Mucosa of rectum (tissue), 2 donors: ENCODE data around the gene SORL1.

Experiments used
- H3K27ac ChIP-seq, 2 donors: one replicate each; pipeline ENCODE4 v1.7.0; 2013; ENCODE audit warnings: inconsistent platforms in 2 of 2, low read depth in 2 of 2, low read length in 2 of 2
- H3K27me3 ChIP-seq, 2 donors: one replicate each; pipeline ENCODE4 v1.7.0; 2013; ENCODE audit warnings: low read length in 2 of 2; ENCODE audit not compliant: control insufficient read depth in 2 of 2, insufficient read depth in 2 of 2
- H3K36me3 ChIP-seq, 2 donors: one replicate each; pipeline ENCODE4 v1.7.0; 2013; ENCODE audit warnings: low read length in 2 of 2; ENCODE audit not compliant: control insufficient read depth in 2 of 2, insufficient read depth in 2 of 2
- H3K4me1 ChIP-seq, 2 donors: one replicate each; pipeline ENCODE4 v1.7.0; 2013; ENCODE audit warnings: low read length in 2 of 2, mild to moderate bottlenecking in 1 of 2; ENCODE audit not compliant: control insufficient read depth in 2 of 2, insufficient read depth in 2 of 2
- H3K4me3 ChIP-seq, 2 donors: one replicate each; pipeline ENCODE4 v1.7.0; 2013; ENCODE audit warnings: low read length in 2 of 2
- H3K9ac ChIP-seq, 2 donors: one replicate each; pipeline ENCODE4 v1.7.0; 2013; ENCODE audit warnings: low read length in 2 of 2, low read depth in 1 of 2, mild to moderate bottlenecking in 1 of 2
- H3K9me3 ChIP-seq, 2 donors: one replicate each; pipeline ENCODE4 v1.7.0; 2013; ENCODE audit warnings: low read length in 2 of 2; ENCODE audit not compliant: control insufficient read depth in 2 of 2
- donor health status: healthy.
- donor health status: Normal muscosa, but diverticular disease.

The SORL1 gene

DNA sequence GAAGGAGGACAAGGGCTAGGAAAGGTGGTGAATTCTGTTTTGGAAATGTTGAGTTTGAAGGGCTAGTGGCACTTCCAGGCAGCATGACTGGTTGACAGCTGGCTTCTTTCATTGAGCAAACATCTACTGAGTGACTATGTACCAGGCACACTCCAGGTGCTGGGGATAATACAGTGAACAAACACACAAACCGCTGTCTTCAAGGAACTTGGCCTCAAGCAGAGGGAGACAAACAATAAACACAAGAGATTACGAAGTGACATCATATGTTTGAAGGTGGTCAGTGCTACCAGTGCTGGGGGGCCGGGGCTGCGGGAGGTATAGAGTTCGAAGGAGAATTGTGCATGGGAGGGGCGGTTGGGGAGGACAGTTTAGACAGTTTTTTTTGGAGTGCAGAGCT, 197.7 kb downstream of the SORL1 start:
- no peak overlapping the region for H3K27ac ChIP-seq
- no peaks in the 10 kb centered on the region for H3K36me3 ChIP-seq
- no peak overlapping the region for H3K4me3 ChIP-seq
- H3K4me1 ChIP-seq, result no peaks in the 10 kb centered on the region
- no peak overlapping the region for H3K9ac ChIP-seq
- no peaks in the 10 kb centered on the region for H3K27me3 ChIP-seq
- H3K9me3 ChIP-seq, result no peaks in the 10 kb centered on the region

DNA sequence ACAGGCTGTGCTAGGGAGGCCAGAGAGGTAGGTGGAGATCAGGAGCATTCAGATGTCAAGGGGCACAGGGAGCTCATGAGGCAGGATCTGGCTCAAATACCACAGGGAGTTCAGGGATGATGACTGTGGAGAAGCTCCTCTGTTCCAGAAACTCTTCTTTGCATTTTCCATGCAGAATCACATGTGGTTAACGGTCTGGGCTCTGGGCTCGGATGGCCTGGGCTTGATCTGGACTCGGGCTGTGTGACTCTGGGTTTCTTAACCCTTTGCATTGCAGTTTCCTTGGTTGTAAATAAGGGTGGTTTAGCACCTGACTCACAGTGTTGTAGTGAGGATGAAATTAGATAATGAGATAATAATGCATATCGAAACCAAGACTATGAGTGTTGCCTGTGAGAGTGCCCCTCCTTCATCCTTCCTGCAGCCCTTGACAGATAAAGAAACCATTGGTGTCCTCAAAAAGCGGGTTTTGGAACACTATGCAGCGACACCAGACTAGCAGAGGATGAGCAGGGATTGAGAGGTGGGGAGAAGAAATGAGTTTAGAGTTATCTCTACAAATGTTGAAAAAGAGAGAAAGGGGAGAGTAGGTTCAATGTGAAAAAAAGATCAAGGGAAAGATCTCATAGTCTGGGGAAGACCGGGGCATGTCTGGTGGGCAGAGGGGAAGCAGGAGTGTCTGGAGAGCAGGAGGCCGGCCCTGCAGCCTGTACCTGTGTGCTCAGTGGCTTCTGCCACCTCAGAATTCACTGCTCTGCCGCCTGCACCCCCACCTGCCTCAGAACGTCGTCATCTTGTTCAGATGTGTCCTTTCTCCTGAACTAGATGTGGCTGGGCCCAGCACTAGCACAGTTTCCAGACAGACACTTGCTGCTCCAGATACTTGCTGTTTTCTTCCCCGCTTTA, 198.5 kb downstream of the SORL1 start:
- Histone ChIP-seq H3K9me3 (no peaks in the 10 kb centered on the region), H3K27ac (no peak overlapping the region), H3K4me1 (peaks cover 7 to 8% of the 10 kb centered on the region in 2 donors), H3K27me3 (peaks cover 0 to 4% of the 10 kb centered on the region in 2 donors), H3K4me3 (no peak overlapping the region), H3K36me3 (no peaks in the 10 kb centered on the region), H3K9ac (no peak overlapping the region)

DNA sequence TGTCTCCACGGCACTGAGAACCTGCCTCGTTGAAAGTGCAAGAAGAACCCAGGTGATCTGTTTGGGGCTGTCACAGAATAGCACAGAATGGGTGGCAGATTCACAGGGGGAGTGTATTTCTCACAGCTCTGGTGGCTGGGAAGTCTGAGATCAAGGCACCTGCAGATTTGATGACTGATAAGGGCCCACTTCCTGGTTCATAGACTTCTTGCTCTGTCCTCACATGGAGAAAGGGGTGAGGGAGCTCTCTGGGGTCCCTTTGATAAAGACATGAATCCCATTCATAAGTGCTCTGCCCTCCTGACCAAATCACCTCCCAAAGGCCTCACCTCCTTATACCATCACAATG, 199.1 kb downstream of the SORL1 start:
- Histone ChIP-seq H3K4me1 (peaks cover 10 to 11% of the 10 kb centered on the region in 2 donors), H3K9me3 (no peaks in the 10 kb centered on the region), H3K4me3 (no peak overlapping the region), H3K27ac (no peak overlapping the region), H3K36me3 (no peaks in the 10 kb centered on the region), H3K9ac (no peak overlapping the region), H3K27me3 (peaks cover 0 to 4% of the 10 kb centered on the region in 2 donors)

DNA sequence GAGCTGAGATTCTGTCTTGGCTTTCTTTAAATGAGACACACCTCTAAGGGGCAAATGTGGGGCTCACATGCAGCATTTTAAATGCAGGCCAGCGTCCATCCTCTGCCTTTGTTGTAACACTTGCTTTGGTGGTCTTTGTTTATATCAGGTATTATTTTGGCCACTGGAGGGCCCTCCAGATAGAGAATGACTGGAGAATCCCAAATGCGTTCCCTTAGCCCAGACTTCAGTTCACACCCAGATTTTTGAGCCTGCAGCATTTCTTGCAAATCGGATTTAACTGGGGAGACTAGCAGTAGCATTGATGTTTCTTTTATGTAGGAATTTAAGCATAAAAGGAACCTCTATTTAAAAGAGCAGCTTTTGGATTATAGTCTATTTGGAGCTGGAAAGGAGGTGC, 200.9 kb downstream of the SORL1 start:
- Histone ChIP-seq H3K27me3 (peaks cover 0 to 4% of the 10 kb centered on the region in 2 donors), H3K27ac (no peak overlapping the region)

DNA sequence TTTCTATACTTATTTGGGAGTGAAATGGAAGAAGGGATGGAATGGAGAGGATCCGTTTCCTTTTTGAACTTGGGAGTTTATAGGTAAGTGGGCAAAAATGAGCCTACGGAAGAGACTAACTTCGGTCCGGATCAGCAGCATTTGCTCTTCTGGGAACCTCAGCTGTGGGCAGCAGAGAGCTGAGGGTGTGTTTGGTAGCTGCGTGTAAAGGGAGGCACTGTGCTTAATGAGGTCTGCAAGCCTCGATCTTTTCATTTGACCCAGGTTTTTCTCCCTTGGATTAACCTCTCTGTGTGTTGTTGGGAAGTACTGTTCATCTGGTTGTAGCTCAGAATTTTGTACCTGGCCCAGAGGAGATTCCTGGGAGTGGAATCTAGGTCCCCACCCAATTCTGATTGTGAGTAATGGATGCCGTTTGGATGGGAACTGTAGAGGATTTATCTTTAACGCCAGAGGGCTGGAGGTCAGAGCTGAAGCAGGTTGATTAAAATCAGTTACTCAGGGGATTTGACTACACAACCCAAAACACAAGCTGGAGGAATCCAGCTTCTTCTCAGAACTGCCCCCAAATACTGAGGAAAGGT, 202.2 kb downstream of the SORL1 start:
- H3K27ac ChIP-seq, result no peak overlapping the region
- H3K27me3 ChIP-seq, result peaks cover 0 to 4% of the 10 kb centered on the region in 2 donors
- H3K9ac ChIP-seq, result no peak overlapping the region
- H3K4me3 ChIP-seq, result peak overlapping the region in 1 of 2 donors; percentile 78
- H3K9me3 ChIP-seq, result no peaks in the 10 kb centered on the region
- H3K36me3 ChIP-seq, result no peaks in the 10 kb centered on the region
- H3K4me1 ChIP-seq, result peaks cover 10 to 14% of the 10 kb centered on the region in 2 donors

More for the DNA sequence above, 200.9 kb downstream of the SORL1 start:
- Histone ChIP-seq H3K4me1 (peaks cover 10 to 14% of the 10 kb centered on the region in 2 donors), H3K4me3 (no peak overlapping the region), H3K9me3 (no peaks in the 10 kb centered on the region), H3K9ac (no peak overlapping the region), H3K36me3 (no peaks in the 10 kb centered on the region)

DNA sequence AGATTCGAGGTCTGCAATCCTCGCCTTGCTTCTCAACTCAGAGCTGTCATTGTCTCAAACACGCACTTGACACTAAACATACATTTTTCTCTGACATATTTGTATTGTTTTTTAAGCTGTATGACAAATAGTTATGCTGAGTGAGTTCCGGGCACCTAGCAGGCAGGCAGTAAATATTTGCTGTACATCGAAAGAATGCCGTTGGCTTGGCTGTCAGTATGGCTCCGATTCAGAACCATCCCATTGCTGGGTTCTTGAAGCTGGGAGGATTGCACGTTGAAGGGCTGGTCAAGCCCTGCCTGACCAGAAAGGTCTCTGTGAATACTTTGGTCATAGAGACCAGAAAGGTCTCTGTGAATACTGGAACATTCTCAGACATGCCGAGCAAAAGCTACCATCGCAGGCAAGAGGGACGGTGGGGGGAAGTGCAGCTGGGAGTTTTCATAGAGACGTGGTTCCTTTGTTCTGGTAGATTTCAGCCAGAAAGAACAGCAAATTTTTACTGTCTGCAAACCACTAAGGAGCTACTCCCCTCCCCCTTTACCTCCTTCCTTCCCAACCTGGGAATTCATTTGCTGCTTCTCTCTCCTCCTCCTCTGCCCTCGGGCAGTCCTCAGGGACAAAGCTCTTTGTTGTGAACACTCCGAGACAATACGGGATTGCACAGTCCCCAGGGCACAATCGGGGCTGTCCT, 202.9 kb downstream of the SORL1 start:
- Histone ChIP-seq H3K36me3 (no peaks in the 10 kb centered on the region), H3K27ac (no peak overlapping the region), H3K4me1 (peaks cover 10 to 14% of the 10 kb centered on the region in 2 donors), H3K27me3 (peaks cover 0 to 4% of the 10 kb centered on the region in 2 donors), H3K4me3 (peak overlapping the region; percentile 74 to 78), H3K9ac (peak overlapping the region in 1 of 2 donors; percentile 63), H3K9me3 (no peaks in the 10 kb centered on the region)

DNA sequence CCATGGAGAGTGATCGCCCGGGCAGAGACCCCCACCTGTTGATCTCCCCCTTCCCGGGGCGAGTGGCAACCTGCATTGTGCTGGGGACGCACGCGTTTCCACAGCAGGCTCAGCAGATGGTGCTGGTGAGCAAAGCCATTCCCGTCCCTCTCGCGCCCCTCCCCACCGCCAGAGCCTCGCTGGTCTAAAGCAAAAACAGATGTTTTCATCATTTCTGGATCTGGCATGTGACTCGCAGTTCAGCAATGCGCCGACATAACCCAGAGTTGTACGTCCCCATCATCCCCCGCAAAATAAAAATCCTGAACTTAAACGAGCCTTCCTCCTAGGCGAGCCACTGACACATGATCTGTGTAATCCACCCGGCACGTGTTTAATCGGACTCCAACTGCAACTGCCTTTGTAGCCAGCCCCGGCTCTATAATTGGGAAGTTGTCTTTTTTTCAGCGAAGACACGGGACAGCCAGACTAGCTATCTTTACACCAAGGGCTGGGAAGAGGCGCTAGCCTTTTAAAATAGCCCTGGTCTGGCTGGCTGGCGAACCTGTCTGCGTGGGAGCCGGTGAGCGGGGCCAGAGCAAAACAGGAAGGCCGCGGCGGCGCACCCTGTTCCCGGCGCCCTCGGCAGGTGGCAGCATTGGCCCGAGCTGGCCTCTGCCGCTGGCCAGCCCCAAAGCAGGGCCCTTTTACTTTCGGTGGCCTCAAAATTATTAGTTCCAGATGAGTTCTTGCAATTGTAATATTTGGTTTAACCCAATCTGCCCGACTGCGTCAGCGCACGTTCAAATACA, 203.6 kb downstream of the SORL1 start:
- no peaks in the 10 kb centered on the region for H3K36me3 ChIP-seq
- H3K9ac ChIP-seq, result peak overlapping the region; percentile 63
- peaks cover 10 to 14% of the 10 kb centered on the region in 2 donors for H3K4me1 ChIP-seq
- peaks cover 0 to 4% of the 10 kb centered on the region in 2 donors for H3K27me3 ChIP-seq
- peak overlapping the region; percentile 73 to 75 for H3K27ac ChIP-seq
- H3K9me3 ChIP-seq, result no peaks in the 10 kb centered on the region
- peak overlapping the region; percentile 74 to 78 for H3K4me3 ChIP-seq

DNA sequence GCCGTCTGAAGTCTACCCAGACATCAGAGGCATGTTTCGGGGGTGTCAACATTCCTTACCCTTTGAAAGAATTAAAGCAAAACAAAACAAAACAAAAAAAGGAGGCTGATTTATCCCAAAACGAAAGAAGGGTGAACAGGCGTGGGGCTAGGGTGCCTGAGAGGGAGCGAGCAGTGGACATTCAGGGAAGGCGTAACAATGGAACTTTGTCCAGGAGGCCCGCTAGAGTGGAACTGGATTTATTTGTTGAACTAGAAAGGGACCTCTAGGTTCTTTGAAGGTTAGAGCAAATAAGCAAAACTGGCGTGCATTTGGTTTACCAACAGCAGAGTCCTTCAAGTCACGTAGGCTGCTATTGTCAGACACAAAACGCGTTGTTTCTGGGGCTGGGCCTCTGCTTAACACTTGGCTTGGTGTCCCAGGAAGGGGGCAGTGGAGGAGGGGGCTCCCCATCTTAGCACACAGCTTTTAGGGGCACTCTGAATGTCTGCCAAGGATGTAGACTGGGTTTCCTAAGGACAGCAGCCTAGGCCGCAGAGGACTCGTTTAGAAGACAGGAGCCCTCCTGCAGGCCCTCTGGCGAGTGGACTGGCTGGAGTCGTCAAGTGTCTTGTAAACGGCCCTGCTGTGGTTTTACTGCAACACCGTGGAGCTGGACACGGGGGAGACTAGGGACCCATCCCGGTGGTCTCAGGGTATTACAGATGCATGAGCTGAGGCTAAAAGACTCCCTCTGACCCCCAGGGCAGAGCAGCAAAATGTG, 204.4 kb downstream of the SORL1 start:
- Histone ChIP-seq H3K36me3 (no peaks in the 10 kb centered on the region), H3K27me3 (peaks cover 0 to 4% of the 10 kb centered on the region in 2 donors), H3K9me3 (no peaks in the 10 kb centered on the region), H3K4me1 (peaks cover 10 to 14% of the 10 kb centered on the region in 2 donors), H3K9ac (peak overlapping the region; percentile 36 to 63), H3K27ac (peak overlapping the region; percentile 73 to 75), H3K4me3 (peak overlapping the region; percentile 48 to 74)

DNA sequence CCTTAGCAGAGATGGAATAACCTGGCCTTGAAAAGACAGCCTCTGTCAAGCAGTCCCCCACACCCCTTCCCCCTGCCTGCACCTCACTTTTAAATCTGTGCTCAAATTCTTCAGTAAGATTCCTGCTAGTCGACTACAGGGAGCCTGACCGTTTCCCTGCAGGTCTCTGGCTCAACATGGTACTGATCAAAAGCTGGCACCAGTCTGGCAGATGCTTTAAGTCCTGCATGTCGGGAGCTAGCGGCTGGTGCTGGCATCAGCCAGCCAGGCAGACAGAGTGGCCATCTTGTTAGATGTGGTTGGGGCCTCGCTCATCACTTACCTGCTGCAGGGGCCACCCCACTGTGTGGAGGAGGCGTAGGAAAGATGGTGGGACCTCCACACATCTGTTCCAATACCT, 205.0 kb downstream of the SORL1 start:
- H3K4me3 ChIP-seq, result no peak overlapping the region
- H3K9me3 ChIP-seq, result no peaks in the 10 kb centered on the region
- H3K4me1 ChIP-seq, result peaks cover 10 to 14% of the 10 kb centered on the region in 2 donors
- H3K9ac ChIP-seq, result no peak overlapping the region
- H3K27ac ChIP-seq, result no peak overlapping the region
- H3K27me3 ChIP-seq, result peaks cover 0 to 4% of the 10 kb centered on the region in 2 donors
- no peaks in the 10 kb centered on the region for H3K36me3 ChIP-seq
